ENCODE measurements around the gene CFAP157. TPM values are rescaled to one million over a fixed set of nuclear protein-coding genes. Genes with fewer than 3 reads are reported as not detected.

Gene CFAP157
- total and polyA plus RNA-seq, 9 donors = 0.22 to 99.0 (median 3.5) TPM

DNA sequence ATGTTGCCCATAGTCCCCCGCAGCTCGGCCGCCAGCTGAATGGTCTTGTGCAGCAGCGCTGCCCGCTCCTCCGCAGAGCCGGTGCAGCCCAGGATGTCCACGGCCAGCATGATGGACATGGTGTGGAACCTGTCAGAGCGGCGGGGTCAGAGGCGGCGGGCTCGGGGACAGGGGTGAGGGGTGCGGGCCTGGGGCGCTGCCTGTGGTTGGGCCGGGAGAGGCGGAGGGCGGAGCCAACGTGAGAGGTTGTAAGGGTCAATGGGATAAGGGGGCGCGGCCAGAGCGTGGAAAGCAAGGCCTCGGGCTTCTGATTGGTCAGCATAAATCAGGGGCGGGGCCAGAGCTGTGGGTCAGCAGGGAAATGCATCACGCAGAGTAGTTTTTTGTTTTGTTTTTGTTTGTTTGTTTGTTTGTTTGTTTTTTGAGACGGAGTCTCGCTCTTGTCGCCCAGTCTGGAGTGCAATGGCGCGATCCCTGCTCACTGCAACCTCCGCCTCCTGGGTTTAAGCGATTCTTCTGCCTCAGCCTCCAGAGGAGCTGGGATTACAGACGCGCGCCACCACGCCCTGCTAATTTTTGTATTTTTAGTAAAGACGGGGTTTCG, 35.1 kb downstream of the CFAP157 start:
- TF ChIP-seq EP300 (IDR thresholded peaks at IDR 0.05) = no peak
- TF ChIP-seq POLR2A (IDR thresholded peaks at IDR 0.05) = no peak
- 32 to 43% (median 41%) methylated on average over 38 of the region's 38 CpGs for WGBS, 3 donors
- peaks cover 2% of the 10 kb centered on the region for H3K4me1 ChIP-seq (ENCODE audit: insufficient read depth)
- peak; percentile 75 to 85 (median 81) for DNase-seq
- no peaks in the 10 kb centered on the region for H3K9me3 ChIP-seq
- intact Hi-C loops (cut with DNase I) = loop anchor here in 3 of 4 donors (5.0 to 10.0 kb wide), 3 partner anchors 40 to 237 kb away; no protein-coding TSS in a partner anchor
- no peaks in the 10 kb centered on the region for H3K27me3 ChIP-seq
- no peak overlapping the region for H3K27ac ChIP-seq
- peak overlapping the region; percentile 4 for H3K4me3 ChIP-seq
- H3K36me3 ChIP-seq = no peaks in the 10 kb centered on the region

GRCh38 chr9:127742435-127743088, 35.8 kb downstream of the CFAP157 start:
- H3K27ac ChIP-seq = no peak overlapping the region
- no peaks in the 10 kb centered on the region for H3K9me3 ChIP-seq
- no peak for TF ChIP-seq CTCF (IDR thresholded peaks at IDR 0.05)
- TF ChIP-seq POLR2A (IDR thresholded peaks at IDR 0.05) = no peak
- TF ChIP-seq EP300 (IDR thresholded peaks at IDR 0.05) = no peak
- H3K27me3 ChIP-seq = no peaks in the 10 kb centered on the region
- peak; percentile 66 to 82 (median 77) for DNase-seq
- intact Hi-C loops (cut with DNase I) = loop anchor here in 3 of 4 donors (5.0 to 10.0 kb wide), 3 partner anchors 40 to 238 kb away; no protein-coding TSS in a partner anchor
- whole genome bisulfite sequencing, 3 donors = 26 to 40% (median 35%) methylated on average over 33 of the region's 33 CpGs
- no peaks in the 10 kb centered on the region for H3K36me3 ChIP-seq
- H3K4me3 ChIP-seq = peak overlapping the region; percentile 4
- peaks cover 2% of the 10 kb centered on the region for H3K4me1 ChIP-seq (ENCODE audit: insufficient read depth)

- no peaks in the 10 kb centered on the region for H3K27me3 ChIP-seq
These were observed 37.8 kb downstream of the CFAP157 start for GRCh38 chr9:127744398-127745110.

GRCh38 chr9:127746959-127747569, 40.3 kb downstream of the CFAP157 start:
- no peaks in the 10 kb centered on the region for H3K36me3 ChIP-seq
- TF ChIP-seq CTCF (IDR thresholded peaks at IDR 0.05) = no peak
- TF ChIP-seq EP300 (IDR thresholded peaks at IDR 0.05) = no peak
- 77 to 82% (median 78%) methylated on average over 15 of the region's 15 CpGs for WGBS, 3 donors

More at GRCh38 chr9:127744398-127745110, 37.8 kb downstream of the CFAP157 start:
- H3K4me3 ChIP-seq = no peak overlapping the region
- no peak for DNase-seq
- WGBS, 3 donors = 90 to 92% (median 91%) methylated on average over 19 of the region's 19 CpGs
- intact Hi-C loops (cut with DNase I) = loop anchor here in 3 of 4 donors (5.0 to 10.0 kb wide), 3 partner anchors 38 to 240 kb away; no protein-coding TSS in a partner anchor
- peaks cover 2% of the 10 kb centered on the region for H3K4me1 ChIP-seq (ENCODE audit: insufficient read depth)
- no peaks in the 10 kb centered on the region for H3K9me3 ChIP-seq
- no peaks in the 10 kb centered on the region for H3K36me3 ChIP-seq
- H3K27ac ChIP-seq = no peak overlapping the region
- TF ChIP-seq EP300 (IDR thresholded peaks at IDR 0.05) = no peak
- TF ChIP-seq POLR2A (IDR thresholded peaks at IDR 0.05) = no peak
- TF ChIP-seq CTCF (IDR thresholded peaks at IDR 0.05) = no peak

More at GRCh38 chr9:127746959-127747569, 40.3 kb downstream of the CFAP157 start:
- H3K4me1 ChIP-seq (ENCODE audit: insufficient read depth) = peaks cover 2% of the 10 kb centered on the region
- no peaks in the 10 kb centered on the region for H3K27me3 ChIP-seq
- intact Hi-C loops (cut with DNase I) = loop anchor here in 1 of 4 donors (10.0 kb wide), 1 partner anchor 242 kb away; no protein-coding TSS in a partner anchor
- H3K9me3 ChIP-seq = no peaks in the 10 kb centered on the region
- H3K4me3 ChIP-seq = no peak overlapping the region
- no peak for DNase-seq
- no peak overlapping the region for H3K27ac ChIP-seq
